Measurements from ENCODE around the gene SPINK13. TPM values are rescaled to one million over a fixed set of nuclear protein-coding genes. Genes with fewer than 3 reads are reported as not detected.

Gene SPINK13
- polyA plus RNA-seq (2013, experiment 1 of 4) = not detected
- polyA plus RNA-seq (2013, experiment 2 of 4) = not detected
- not detected for polyA plus RNA-seq (2013, experiment 3 of 4)
- not detected for polyA plus RNA-seq (2013, experiment 4 of 4)

- Histone ChIP-seq H3K27ac (ENCODE audit: insufficient read depth, low read depth, low read length, poor library complexity, severe bottlenecking) (no peak within 1 kb of the TSS), H3K36me3 (ENCODE audit: control insufficient read depth, insufficient read depth, low read length) (no peaks in the 10 kb centered on the region), H3K9me3 (ENCODE audit: control insufficient read depth, low read length) (no peaks in the 10 kb centered on the region), H3K4me1 (ENCODE audit: control insufficient read depth, insufficient read depth, low read length) (no peaks in the 10 kb centered on the region), H3K27me3 (ENCODE audit: control insufficient read depth, insufficient read depth, low read length, poor library complexity, severe bottlenecking) (no peaks in the 10 kb centered on the region), H3K4me3 (ENCODE audit: insufficient read depth, low read depth, low read length) (no peak within 1 kb of the TSS)
- 93% methylated on average over 4 of the region's 4 CpGs for whole genome bisulfite sequencing, 2 experiments
Observed at GRCh38 chr5:148268566-148268965, at the start of gene SPINK13. Gene SPINK13 (plus strand): TSS chr5:148268794. CDS start chr5:148270073, 1,279 bp downstream.

GRCh38 chr5:148221508-148221907 lies 47.1 kb upstream of the SPINK13 start:
- H3K4me3 ChIP-seq (ENCODE audit: insufficient read depth, low read depth, low read length) = no peak overlapping the region
- no peaks in the 10 kb centered on the region for H3K4me1 ChIP-seq (ENCODE audit: control insufficient read depth, insufficient read depth, low read length)
- WGBS, 2 experiments = 84 to 87% methylated on average over 4 to 5 of the region's 6 CpGs
- H3K27ac ChIP-seq (ENCODE audit: insufficient read depth, low read depth, low read length, poor library complexity, severe bottlenecking) = no peak overlapping the region
- no peaks in the 10 kb centered on the region for H3K36me3 ChIP-seq (ENCODE audit: control insufficient read depth, insufficient read depth, low read length)
- H3K27me3 ChIP-seq (ENCODE audit: control insufficient read depth, insufficient read depth, low read length, poor library complexity, severe bottlenecking) = no peaks in the 10 kb centered on the region
- no peaks in the 10 kb centered on the region for H3K9me3 ChIP-seq (ENCODE audit: control insufficient read depth, low read length)

- no peaks in the 10 kb centered on the region for H3K4me1 ChIP-seq (ENCODE audit: control insufficient read depth, insufficient read depth, low read length)
- H3K27ac ChIP-seq (ENCODE audit: insufficient read depth, low read depth, low read length, poor library complexity, severe bottlenecking) = no peak overlapping the region
- no peaks in the 10 kb centered on the region for H3K27me3 ChIP-seq (ENCODE audit: control insufficient read depth, insufficient read depth, low read length, poor library complexity, severe bottlenecking)
- H3K9me3 ChIP-seq (ENCODE audit: control insufficient read depth, low read length) = no peaks in the 10 kb centered on the region
- H3K36me3 ChIP-seq (ENCODE audit: control insufficient read depth, insufficient read depth, low read length) = no peaks in the 10 kb centered on the region
- WGBS, 2 experiments = 85 to 100% methylated on average over 1 to 2 of the region's 2 CpGs
- H3K4me3 ChIP-seq (ENCODE audit: insufficient read depth, low read depth, low read length) = no peak overlapping the region
Observed at GRCh38 chr5:148224117-148224742, 44.4 kb upstream of the SPINK13 start.

- H3K4me1 ChIP-seq (ENCODE audit: control insufficient read depth, insufficient read depth, low read length) = no peaks in the 10 kb centered on the region
- no peak overlapping the region for H3K27ac ChIP-seq (ENCODE audit: insufficient read depth, low read depth, low read length, poor library complexity, severe bottlenecking)
- no peaks in the 10 kb centered on the region for H3K36me3 ChIP-seq (ENCODE audit: control insufficient read depth, insufficient read depth, low read length)
- WGBS, 2 experiments = 93 to 99% methylated on average over 2 to 3 of the region's 3 CpGs
- H3K9me3 ChIP-seq (ENCODE audit: control insufficient read depth, low read length) = no peaks in the 10 kb centered on the region
- H3K4me3 ChIP-seq (ENCODE audit: insufficient read depth, low read depth, low read length) = no peak overlapping the region
- no peaks in the 10 kb centered on the region for H3K27me3 ChIP-seq (ENCODE audit: control insufficient read depth, insufficient read depth, low read length, poor library complexity, severe bottlenecking)
Observed at GRCh38 chr5:148228392-148228984, 40.1 kb upstream of the SPINK13 start.

GRCh38 chr5:148229840-148230239 lies 38.8 kb upstream of the SPINK13 start:
- Histone ChIP-seq H3K27me3 (ENCODE audit: control insufficient read depth, insufficient read depth, low read length, poor library complexity, severe bottlenecking) (no peaks in the 10 kb centered on the region), H3K4me3 (ENCODE audit: insufficient read depth, low read depth, low read length) (no peak overlapping the region), H3K27ac (ENCODE audit: insufficient read depth, low read depth, low read length, poor library complexity, severe bottlenecking) (no peak overlapping the region), H3K36me3 (ENCODE audit: control insufficient read depth, insufficient read depth, low read length) (no peaks in the 10 kb centered on the region), H3K4me1 (ENCODE audit: control insufficient read depth, insufficient read depth, low read length) (no peaks in the 10 kb centered on the region), H3K9me3 (ENCODE audit: control insufficient read depth, low read length) (no peaks in the 10 kb centered on the region)

GRCh38 chr5:148230240-148230639 lies 38.4 kb upstream of the SPINK13 start:
- Histone ChIP-seq H3K4me3 (ENCODE audit: insufficient read depth, low read depth, low read length) (no peak overlapping the region), H3K4me1 (ENCODE audit: control insufficient read depth, insufficient read depth, low read length) (no peaks in the 10 kb centered on the region), H3K27me3 (ENCODE audit: control insufficient read depth, insufficient read depth, low read length, poor library complexity, severe bottlenecking) (no peaks in the 10 kb centered on the region), H3K9me3 (ENCODE audit: control insufficient read depth, low read length) (no peaks in the 10 kb centered on the region), H3K36me3 (ENCODE audit: control insufficient read depth, insufficient read depth, low read length) (no peaks in the 10 kb centered on the region), H3K27ac (ENCODE audit: insufficient read depth, low read depth, low read length, poor library complexity, severe bottlenecking) (no peak overlapping the region)
- WGBS, 2 experiments = 89 to 96% methylated on average over 5 to 7 of the region's 7 CpGs

- Histone ChIP-seq H3K27ac (ENCODE audit: insufficient read depth, low read depth, low read length, poor library complexity, severe bottlenecking) (no peak overlapping the region), H3K9me3 (ENCODE audit: control insufficient read depth, low read length) (no peaks in the 10 kb centered on the region), H3K36me3 (ENCODE audit: control insufficient read depth, insufficient read depth, low read length) (no peaks in the 10 kb centered on the region), H3K4me1 (ENCODE audit: control insufficient read depth, insufficient read depth, low read length) (no peaks in the 10 kb centered on the region), H3K27me3 (ENCODE audit: control insufficient read depth, insufficient read depth, low read length, poor library complexity, severe bottlenecking) (no peaks in the 10 kb centered on the region), H3K4me3 (ENCODE audit: insufficient read depth, low read depth, low read length) (no peak overlapping the region)
- 80 to 85% methylated on average over 2 to 4 of the region's 4 CpGs for WGBS, 2 experiments
Observed at GRCh38 chr5:148237785-148238417, 30.7 kb upstream of the SPINK13 start.

GRCh38 chr5:148238418-148238794 lies 30.2 kb upstream of the SPINK13 start, which contains the start of gene MARCOL:
Gene MARCOL (plus strand): TSS chr5:148238525. CDS start chr5:148238598, 73 bp downstream.
- WGBS, 2 experiments = 96% methylated on average over 2 of the region's 2 CpGs
- no peaks in the 10 kb centered on the region for H3K4me1 ChIP-seq (ENCODE audit: control insufficient read depth, insufficient read depth, low read length)
- no peaks in the 10 kb centered on the region for H3K36me3 ChIP-seq (ENCODE audit: control insufficient read depth, insufficient read depth, low read length)
- H3K4me3 ChIP-seq (ENCODE audit: insufficient read depth, low read depth, low read length) = no peak within 1 kb of the TSS
- no peak within 1 kb of the TSS for H3K27ac ChIP-seq (ENCODE audit: insufficient read depth, low read depth, low read length, poor library complexity, severe bottlenecking)
- H3K9me3 ChIP-seq (ENCODE audit: control insufficient read depth, low read length) = no peaks in the 10 kb centered on the region
- H3K27me3 ChIP-seq (ENCODE audit: control insufficient read depth, insufficient read depth, low read length, poor library complexity, severe bottlenecking) = no peaks in the 10 kb centered on the region

GRCh38 chr5:148248894-148249293 lies 19.7 kb upstream of the SPINK13 start:
- Histone ChIP-seq H3K9me3 (ENCODE audit: control insufficient read depth, low read length) (no peaks in the 10 kb centered on the region), H3K4me3 (ENCODE audit: insufficient read depth, low read depth, low read length) (no peak overlapping the region), H3K27ac (ENCODE audit: insufficient read depth, low read depth, low read length, poor library complexity, severe bottlenecking) (no peak overlapping the region), H3K4me1 (ENCODE audit: control insufficient read depth, insufficient read depth, low read length) (no peaks in the 10 kb centered on the region), H3K36me3 (ENCODE audit: control insufficient read depth, insufficient read depth, low read length) (no peaks in the 10 kb centered on the region), H3K27me3 (ENCODE audit: control insufficient read depth, insufficient read depth, low read length, poor library complexity, severe bottlenecking) (no peaks in the 10 kb centered on the region)
- WGBS, 2 experiments = no CpG with 5 or more reads among the region's 2 CpGs

GRCh38 chr5:148255456-148255855 lies 13.1 kb upstream of the SPINK13 start:
- Histone ChIP-seq H3K27me3 (ENCODE audit: control insufficient read depth, insufficient read depth, low read length, poor library complexity, severe bottlenecking) (no peaks in the 10 kb centered on the region), H3K4me3 (ENCODE audit: insufficient read depth, low read depth, low read length) (no peak overlapping the region), H3K36me3 (ENCODE audit: control insufficient read depth, insufficient read depth, low read length) (no peaks in the 10 kb centered on the region), H3K9me3 (ENCODE audit: control insufficient read depth, low read length) (no peaks in the 10 kb centered on the region), H3K27ac (ENCODE audit: insufficient read depth, low read depth, low read length, poor library complexity, severe bottlenecking) (no peak overlapping the region), H3K4me1 (ENCODE audit: control insufficient read depth, insufficient read depth, low read length) (no peaks in the 10 kb centered on the region)

Data from ectodermal cell (in vitro differentiated cells).